HG03095 (cell line): ENCODE measurements around the gene PEX11B.

Experiments
- ATAC-seq: cut with Tn5 transposase; IDR thresholded peaks from one replicate; pipeline ENCODE4 v1.9.1; 2021; ENCODE audit warnings: moderate library complexity; ENCODE audit not compliant: unreplicated experiment

Gene PEX11B

DNA sequence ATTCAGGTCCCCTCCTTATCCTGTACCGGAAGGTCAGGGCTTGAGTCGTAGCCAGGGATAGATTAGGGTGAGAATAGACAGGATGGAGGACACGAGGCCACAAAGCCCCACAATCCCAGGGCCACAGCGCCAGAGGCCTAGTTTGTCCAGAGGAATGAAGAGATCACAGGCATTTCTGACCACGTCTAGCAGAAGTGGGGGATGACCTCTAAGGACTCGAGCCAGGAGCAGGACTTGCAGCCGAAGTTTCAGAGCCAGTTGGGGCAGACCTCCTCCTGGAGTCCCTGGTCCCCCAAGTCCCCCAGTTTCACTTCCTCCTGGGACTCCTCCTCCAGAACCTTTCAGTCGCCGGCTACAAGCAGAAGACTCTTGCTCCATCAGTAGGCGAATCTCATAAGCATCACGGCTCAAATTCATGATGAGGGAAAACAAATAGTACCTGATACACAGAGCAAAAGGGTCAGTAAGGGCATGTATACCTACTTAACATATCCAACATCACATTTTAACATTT is 6.3 kb downstream of the PEX11B start:
- ATAC-seq = no peak

DNA sequence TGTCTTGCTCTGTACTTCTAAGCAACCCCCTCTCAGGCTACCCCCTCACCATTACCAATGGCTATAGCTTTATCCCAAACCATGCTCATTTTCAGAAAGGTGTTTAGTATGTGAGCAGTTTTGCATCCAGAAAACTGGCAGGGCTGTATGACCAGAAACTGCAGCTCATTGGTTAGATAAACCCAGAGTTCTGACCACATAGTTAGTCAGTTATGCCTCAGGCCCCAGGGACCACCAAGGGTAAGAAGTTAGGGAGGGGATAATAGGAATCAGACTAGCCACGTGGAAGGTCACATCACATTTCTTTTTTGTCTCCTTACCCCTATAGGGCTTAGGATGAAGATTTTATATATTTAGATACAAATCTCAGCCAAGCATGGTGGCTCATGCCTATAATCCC is 9.9 kb downstream of the PEX11B start:
- no peak for ATAC-seq

DNA sequence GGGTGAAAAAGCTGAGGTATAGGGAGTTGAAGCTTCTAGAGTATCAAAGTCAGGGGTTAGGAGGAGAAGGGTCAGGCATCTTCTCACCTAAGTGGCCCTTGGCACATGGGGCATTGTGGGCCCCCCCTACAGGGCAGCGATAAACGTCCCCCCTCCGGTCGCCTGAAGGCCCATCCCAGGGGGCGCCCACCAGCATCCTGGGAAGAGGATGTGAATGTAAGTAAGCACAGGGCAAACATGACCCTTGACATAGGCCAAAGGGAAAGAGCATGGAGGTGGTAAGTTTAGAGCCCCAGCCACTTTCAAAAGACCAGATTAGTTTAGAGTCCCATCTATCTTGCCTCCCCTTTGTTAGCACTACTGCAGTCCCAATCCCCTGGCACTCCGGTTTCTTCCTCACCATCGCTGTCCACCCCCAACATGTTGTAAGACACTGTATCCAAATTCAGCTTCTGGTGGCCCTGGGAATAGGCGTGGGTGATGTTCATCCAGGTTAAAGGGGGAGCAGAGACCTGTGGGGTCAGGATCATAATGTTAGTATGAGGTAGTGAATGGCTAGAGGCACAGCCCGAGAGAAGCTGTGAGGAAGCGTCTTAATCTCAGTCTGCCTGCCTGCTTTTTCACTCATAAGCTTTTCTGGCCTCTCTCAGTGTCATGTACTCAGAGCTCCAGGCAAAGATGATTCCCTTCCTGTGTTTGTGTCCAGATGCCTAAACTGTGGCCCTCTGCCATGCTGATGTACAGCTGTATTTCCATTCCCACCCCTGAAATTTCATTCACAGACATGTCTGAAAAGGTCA is 11.4 kb downstream of the PEX11B start:
- ATAC-seq = no peak

DNA sequence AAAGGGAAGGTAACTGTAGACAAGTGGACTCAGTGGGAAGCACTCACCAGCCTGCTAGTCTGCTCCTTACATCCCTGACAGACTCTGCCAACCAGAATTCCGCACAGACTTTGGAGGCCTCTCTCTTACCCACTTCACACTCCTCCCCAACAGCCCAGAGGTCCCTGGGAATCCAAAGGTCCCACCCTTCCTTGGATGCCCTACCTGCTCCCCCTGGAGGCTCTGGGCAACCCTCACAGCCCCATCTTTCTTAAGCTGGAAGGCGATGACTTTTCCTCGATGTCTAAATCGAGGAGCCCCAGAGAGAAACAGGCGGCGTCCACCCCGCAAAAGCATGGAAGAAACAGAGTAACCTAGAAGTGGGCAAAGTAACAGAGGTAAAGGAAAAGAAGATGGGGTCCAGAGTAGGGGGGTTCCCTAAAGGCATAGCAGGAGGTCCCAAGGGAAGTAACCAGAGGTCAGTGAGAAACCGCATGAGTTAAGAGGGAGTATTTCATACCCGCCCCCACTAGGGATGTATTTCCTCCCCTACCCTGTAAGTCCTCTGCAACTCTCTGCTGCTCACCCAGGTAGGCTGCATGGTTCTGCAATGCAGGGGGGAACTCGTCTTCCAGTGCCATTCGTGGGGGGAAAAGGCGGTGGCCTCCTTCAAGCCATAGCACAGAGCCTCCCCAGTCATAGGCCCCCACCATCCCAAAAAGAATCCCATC is 17.1 kb downstream of the PEX11B start:
- ATAC-seq = no peak

DNA sequence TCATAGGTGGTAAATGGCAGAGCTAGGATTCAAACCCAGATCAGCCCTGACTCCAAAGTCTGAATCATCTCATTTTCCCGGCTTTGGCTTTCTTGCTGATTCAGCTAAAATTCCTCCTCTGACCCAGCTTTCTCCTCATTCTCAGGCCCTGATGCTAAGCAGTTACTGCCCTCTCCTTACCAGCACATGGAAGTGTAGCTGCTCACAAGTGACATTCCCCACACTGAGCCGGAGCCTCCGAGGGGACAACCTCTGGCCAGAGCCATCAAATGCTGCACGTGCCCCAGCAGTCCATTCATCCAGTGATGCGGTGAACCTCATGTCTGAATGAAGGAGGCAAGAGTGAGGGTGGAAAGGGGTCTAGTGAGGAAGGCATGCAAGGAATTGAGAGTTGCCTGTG is 19.8 kb downstream of the PEX11B start:
- no peak for ATAC-seq

DNA sequence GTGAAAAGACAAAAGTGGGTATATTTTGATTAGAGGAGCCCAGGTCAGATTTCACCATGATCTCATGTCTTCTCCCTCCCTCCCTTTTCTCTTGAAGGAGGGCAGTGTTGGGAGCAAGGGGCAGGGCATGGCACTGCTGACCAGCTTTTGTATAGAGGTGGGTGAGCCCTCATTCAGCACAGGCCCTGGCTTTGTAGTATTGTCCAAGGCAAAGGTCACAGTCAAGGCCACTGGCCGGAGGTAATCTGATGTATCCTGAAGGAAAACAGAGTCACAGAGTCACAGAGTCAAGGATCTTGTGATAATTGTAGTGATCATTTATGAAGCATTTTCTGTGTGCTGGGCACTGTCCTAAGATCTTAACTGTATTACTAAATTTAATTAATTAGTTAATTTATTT is 20.5 kb downstream of the PEX11B start:
- no peak for ATAC-seq

DNA sequence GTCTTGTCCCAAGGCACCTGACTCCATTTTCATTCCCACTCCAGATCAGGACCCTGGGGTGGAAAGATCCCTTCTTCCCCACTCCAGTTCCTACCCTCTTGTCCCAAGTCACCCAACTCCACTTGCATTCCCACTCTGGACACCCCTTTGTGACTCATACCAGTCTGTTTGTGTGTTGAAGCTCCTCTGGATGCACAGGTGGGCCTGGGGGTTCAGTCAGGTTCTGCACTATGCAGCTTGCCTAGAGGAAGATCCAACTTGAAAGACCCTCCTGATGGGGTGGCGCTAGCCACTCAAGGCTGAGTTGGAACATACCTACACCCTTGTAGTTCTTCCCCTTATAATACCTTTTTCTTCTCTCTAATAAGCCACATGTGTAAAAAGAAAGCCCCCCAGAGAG is 23.0 kb downstream of the PEX11B start:
- ATAC-seq = no peak

DNA sequence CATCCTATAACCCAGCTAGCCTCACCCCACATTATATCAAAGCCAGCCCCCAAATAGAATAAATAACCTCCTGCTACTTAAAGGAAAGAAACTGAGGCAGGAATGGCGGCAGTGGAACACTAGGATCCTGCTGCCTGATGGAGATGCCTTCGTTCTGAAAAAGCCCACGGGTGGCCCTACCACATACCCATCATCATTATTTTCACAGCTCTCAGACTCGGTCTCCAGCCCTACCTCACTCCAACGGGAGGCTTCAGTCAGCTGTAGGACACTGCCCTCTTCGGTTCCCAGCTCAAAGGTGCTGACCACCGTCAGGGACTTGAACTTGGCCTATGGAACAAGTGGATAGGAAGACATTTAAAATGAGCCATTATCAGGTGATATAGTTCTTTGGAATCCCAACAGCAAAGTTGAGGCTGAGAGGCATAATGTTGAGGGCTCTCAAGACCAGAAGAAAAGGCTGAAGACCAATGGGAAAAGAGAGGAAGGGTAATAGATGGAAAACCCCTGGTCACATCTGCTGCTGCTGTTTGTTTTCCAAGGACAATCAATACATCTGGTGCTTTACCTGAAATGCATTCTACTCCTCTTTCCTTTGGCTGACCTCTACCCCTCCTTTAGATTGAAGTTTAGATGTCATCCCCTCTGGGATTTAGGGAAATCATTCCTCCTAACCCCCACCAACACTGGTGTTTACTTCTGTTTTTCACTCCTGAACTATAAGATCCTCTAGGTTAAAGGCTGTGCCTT is 25.0 kb downstream of the PEX11B start:
- ATAC-seq = no peak

DNA sequence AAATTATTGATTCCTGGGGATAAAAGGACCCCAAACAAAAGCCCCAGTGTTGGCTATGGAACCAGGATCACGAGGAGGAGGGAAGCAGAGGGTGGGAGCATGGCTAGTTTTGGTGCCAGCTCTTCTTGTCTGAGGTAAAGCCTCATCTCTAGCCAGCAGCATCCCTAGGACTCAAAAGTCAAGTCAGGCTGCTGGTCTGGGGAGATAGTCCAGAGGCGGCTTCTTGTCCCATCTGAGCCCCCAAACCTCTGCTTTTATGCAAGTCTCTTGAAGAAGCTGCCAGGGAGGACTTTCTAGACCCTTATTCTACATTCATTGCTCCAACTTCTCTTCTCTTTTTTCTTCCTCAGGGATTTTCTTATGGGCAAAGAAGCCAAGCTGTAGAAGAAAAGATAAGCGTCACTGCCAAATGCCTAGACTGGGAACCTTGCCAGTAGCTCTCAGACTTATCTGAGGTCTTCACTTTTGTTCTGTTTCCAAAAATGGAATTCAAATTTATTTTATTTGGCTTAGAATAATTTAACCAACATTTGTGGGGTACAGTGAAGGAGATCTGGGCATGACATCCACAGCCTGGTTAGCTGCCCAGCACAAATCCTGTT is 25.9 kb downstream of the PEX11B start:
- no peak for ATAC-seq

DNA sequence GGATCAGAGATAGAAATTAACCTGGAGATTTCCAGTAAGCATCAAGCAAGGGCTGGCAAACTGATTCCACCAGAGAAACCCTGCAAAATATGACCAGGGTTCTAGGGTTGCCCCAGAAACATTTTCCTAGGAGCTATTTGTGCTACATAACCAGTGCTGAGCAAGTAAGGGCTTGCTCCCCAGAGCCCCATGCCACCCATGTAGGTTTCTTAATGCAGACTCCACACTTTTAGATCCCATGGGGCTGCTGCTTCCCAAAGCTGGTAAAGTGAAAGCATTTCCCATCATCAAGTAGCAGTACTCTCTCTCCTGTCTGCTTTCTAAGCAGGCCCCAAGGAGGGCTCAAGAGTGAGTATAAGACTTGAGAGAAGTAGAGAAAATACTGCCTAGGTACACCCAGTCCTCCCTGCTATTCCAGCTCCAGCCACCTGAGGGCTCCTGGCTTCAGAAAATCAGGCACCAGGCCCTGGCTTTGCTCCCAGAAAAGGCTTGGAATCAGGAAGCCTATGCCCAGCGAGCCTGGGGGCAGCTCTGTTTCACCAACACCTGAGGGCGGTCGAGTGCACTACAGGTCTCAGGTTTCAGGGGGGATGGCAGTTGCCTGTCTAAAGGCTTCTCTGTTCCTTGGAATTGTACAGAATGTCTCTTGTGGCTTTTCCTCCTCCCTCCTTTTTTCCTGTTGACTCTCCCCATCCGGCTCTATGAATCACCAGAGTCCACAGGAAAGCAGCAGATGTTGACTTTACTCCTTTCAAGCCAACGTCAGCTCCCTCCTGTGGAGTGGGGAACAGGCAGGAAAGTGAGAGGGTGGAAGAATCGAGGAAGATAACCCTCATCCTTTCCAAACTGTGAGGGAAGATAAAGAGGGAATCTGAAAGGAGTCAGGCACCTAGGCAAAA is 26.7 kb downstream of the PEX11B start:
- ATAC-seq = no peak

DNA sequence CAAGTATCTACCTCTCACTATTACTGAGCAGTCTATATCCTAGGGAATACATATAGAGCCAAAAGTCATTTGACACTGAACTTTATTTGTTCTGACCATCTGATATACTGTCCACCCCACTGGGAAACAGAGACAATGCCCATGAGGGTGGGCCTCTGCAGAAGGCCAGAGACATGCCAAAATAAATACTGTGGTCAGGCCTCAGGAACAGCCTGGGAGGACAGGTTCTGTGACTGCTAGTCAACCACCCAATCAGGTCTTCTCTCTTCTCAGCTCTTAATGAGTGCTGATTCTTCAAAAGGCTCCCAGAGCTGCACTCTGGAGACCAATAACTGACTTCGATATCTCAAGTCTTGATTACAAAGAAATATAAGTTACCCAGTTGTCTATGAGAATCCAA is 27.4 kb downstream of the PEX11B start:
- ATAC-seq = no peak

DNA sequence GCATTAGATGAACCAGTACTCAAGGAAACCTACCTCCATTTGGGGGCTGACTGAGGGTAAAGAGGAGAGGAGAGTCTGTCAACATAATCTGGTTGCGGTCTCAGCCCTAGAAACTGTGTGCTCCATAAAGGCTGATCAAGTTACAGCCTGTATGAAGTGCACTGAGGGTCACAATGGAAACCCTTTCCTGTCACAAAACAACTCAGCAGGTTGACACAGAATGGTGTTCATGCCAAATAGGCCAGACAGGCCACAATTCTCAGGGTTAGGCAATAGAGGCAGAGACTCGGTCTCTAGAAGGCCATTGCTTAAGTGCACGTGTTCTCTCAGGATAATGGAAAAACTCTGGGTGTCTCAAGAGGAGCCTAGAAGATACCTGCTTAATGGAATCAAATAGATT is 28.8 kb downstream of the PEX11B start:
- ATAC-seq = no peak

DNA sequence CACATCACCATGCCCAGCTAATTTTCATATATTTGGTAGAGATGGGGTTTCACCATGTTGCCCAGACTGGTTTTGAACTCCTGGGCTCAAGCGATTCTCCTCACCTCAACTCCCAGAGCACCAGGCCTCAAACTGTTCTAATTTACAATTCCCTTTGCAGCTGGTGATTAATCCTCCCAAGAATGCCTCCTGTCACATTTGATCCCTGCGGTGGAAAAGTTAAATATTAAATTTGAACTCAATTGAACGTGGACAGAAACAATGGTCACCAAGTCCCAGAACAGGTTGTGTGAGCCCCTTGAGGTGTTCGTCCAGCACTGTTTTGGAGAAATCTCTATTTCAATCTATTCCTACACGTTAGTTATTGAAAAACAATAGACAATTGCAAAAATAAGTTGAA is 30.9 kb downstream of the PEX11B start:
- no peak for ATAC-seq

DNA sequence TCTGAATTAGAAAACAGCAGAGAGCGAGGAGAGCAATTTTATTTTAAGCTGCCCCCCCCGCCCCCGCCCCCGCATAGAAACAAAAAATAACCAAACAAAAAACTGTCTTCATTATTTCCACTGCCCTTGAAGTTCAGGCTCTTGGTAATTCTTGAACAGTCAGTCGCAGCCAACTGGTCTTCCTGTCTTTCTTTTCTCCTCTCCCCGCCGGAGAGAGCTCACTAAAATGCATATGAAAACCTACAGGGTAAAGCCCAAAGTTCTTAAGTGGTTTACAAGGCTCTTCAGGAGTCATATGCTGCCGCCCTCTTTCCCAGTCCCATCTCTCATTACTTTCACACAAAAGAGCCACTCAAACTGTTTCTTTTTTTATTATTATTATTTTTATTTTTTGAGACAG is 31.7 kb downstream of the PEX11B start:
- ATAC-seq = no peak

DNA sequence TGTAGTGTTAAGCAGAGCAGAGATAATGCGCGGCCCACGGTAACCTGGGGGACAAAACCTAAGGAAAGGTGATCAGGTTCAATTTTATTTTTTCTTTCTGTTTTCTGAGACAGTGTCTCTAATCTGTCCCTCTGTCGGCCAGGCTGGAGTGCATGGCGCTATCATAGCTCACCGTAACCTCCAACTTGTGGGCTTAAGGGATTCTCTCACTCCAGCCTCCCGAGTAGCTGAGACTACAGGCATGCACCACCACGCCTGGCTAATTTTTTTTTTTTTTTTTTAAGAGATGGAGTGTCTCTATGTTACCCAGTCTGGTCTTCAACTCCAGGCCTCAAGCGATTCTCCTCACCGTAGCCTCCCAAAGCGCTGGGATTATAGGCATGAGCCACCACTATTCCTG is 32.1 kb downstream of the PEX11B start:
- ATAC-seq = no peak

DNA sequence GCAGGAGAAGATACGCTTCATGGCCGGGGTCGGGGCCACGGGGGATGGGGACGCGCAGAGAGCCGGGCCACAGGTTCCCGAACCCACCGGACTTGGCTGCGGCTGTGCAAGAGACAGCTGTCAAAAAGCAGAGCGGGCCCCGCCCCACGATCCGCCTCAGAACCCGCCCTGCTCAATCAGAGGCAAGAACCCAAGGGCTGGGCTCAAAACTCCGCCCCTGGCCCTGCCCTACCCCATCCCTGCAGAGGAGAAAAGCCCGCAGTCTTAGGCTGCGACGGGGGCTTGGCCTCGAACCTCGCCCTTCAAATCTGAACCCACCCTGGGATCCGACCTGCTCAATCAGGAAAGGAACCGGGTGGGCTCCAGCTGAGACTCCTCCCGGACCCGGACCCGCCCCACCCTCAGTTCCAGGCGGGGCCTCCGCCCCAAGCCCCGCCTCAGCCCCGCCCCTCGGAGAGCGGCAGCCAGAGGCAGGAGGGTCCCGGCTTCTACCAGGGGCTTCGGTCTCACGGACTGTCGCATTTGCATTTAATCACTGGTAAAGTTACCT is 32.7 kb downstream of the PEX11B start, which contains the start of gene ANKRD35:
Gene ANKRD35, minus strand, starts transcription at position 129 of the 550 bp plus-strand sequence. Its CDS starts 108 bp downstream, at position 21.
- ATAC-seq = peak; percentile 98

DNA sequence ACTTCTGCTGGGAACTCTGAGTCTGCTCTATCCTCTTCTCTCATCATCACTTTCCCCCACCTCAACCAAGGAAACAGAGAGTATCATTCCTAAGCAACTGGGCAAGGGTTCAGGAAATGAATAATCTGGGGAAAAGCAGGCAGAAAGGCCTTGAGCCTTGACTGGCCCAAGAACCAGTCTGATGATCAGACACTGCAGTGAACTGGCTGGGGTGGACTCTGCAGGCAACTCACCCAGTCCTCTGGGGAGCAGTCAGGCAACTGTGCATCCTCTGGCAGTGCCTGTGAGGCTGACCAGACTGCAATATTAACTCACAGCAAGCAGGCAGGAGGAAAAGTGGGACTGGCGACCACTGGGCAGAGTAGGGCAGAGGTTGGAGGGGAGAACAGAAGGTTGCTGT is 33.8 kb downstream of the PEX11B start:
- ATAC-seq = no peak

DNA sequence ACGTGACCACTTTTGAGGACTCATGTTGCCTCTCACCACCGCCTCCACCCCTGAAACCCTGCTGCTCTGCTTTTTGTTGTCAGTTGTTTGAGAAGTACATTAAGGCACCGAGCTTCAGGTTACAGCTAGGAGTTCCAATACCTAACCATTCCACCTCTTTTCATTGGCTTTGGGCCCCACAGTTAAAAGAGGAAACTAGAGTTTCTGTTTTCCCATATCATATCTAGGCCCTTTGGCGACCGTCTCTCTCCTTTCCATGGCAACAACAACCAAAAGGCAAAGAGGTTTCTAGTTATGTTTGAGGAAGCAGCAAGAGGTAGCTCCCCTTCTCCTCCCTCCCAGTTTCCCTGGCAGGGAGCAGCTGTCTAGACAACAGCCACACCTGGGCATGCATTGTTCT is 38.7 kb downstream of the PEX11B start:
- ATAC-seq = no peak

DNA sequence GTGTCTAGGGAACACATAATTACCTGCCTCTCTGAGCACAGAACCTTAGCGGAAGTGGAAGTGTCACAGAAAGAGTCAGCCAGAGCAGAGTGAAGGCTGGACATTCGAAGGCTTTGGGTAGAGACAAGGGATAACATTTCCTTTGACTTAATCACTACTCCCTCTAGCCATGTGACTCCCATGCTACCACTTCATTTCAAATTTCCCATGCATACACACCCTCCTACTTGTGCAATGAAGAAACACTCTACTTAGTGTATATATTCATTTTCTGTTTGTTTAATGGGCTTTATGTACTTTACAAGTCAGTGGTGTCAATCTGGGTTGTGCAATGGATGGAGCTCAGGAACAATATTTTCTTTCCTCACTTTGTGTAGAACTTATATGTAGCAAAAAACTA is 39.8 kb downstream of the PEX11B start:
- ATAC-seq = no peak
